Embryonic facial prominence (tissue), 1 donor: ENCODE measurements around the gene C4orf50.

Source experiments
- DNase-seq: peaks from one replicate; pipeline ENCODE4 v3.0.0-alpha.2; 2016; ENCODE audit errors: extremely low spot score

Gene C4orf50

GRCh38 chr4:6018331-6018730 lies at the start of gene C4orf50:
C4orf50 (minus strand) TSS chr4:6018431.
- DNase-seq = no peak

- no peak for DNase-seq
Measured at GRCh38 chr4:6065934-6066590, 47.8 kb upstream of the C4orf50 start.

GRCh38 chr4:6065166-6065565 lies 46.9 kb upstream of the C4orf50 start:
- DNase-seq = no peak

GRCh38 chr4:6064383-6064782 lies 46.2 kb upstream of the C4orf50 start:
- no peak for DNase-seq

GRCh38 chr4:6063684-6064083 lies 45.5 kb upstream of the C4orf50 start:
- DNase-seq = no peak

- no peak for DNase-seq
Measured at GRCh38 chr4:6062133-6062532, 43.9 kb upstream of the C4orf50 start.

- DNase-seq = no peak
Measured at GRCh38 chr4:6059375-6059805, 41.2 kb upstream of the C4orf50 start.

GRCh38 chr4:6058531-6059374 lies 40.5 kb upstream of the C4orf50 start:
- no peak for DNase-seq

GRCh38 chr4:6056976-6057766 lies 38.9 kb upstream of the C4orf50 start:
- no peak for DNase-seq

- DNase-seq = no peak
Measured at GRCh38 chr4:6055436-6055835, 37.2 kb upstream of the C4orf50 start.

GRCh38 chr4:6055030-6055429 lies 36.8 kb upstream of the C4orf50 start:
- no peak for DNase-seq

GRCh38 chr4:6054162-6054922 lies 36.1 kb upstream of the C4orf50 start:
- no peak for DNase-seq

GRCh38 chr4:6052679-6053078 lies 34.4 kb upstream of the C4orf50 start:
- DNase-seq = no peak

- DNase-seq = no peak
Measured at GRCh38 chr4:6050551-6050950, 32.3 kb upstream of the C4orf50 start.

- DNase-seq = no peak
Measured at GRCh38 chr4:6049985-6050384, 31.8 kb upstream of the C4orf50 start.

- DNase-seq = no peak
Measured at GRCh38 chr4:6049278-6049677, 31.0 kb upstream of the C4orf50 start.

- no peak for DNase-seq
Measured at GRCh38 chr4:6048537-6048936, 30.3 kb upstream of the C4orf50 start.

- DNase-seq = no peak
Measured at GRCh38 chr4:6047130-6047673, 29.0 kb upstream of the C4orf50 start.

GRCh38 chr4:6046526-6047129 lies 28.4 kb upstream of the C4orf50 start:
- no peak for DNase-seq

GRCh38 chr4:6044805-6045204 lies 26.6 kb upstream of the C4orf50 start:
- no peak for DNase-seq

GRCh38 chr4:6044276-6044675 lies 26.0 kb upstream of the C4orf50 start:
- DNase-seq = no peak
